GM19193 (cell line): ENCODE results near the gene OBI1.

Experiments used
- POLR2A ChIP-seq: IDR thresholded peaks from 4 replicates; pipeline ENCODE4 v1.6.1; 2011; ENCODE audit not compliant: insufficient read depth, insufficient read length; ENCODE audit errors: extremely low read depth

Gene OBI1

GRCh38 chr13:78658630-78659449 lies at the start of gene OBI1:
Gene OBI1, minus strand, starts transcription at chr13:78659155. Its CDS starts 35 bp downstream, at chr13:78659120.
- TF ChIP-seq POLR2A, result peak; percentile 81

- no peak for TF ChIP-seq POLR2A
Measured at GRCh38 chr13:78701383-78701782, 42.4 kb upstream of the OBI1 start.

- no peak for TF ChIP-seq POLR2A
Measured at GRCh38 chr13:78700121-78700910, 41.4 kb upstream of the OBI1 start.

GRCh38 chr13:78689011-78689410 lies 30.1 kb upstream of the OBI1 start:
- TF ChIP-seq POLR2A, result no peak

- no peak for TF ChIP-seq POLR2A
Measured at GRCh38 chr13:78686461-78686860, 27.5 kb upstream of the OBI1 start.

- no peak for TF ChIP-seq POLR2A
Measured at GRCh38 chr13:78680576-78681350, 21.8 kb upstream of the OBI1 start.

- no peak for TF ChIP-seq POLR2A
Measured at GRCh38 chr13:78680115-78680561, 21.2 kb upstream of the OBI1 start.

GRCh38 chr13:78679329-78679728 lies 20.4 kb upstream of the OBI1 start:
- TF ChIP-seq POLR2A, result no peak

- no peak for TF ChIP-seq POLR2A
Measured at GRCh38 chr13:78675112-78675511, 16.2 kb upstream of the OBI1 start.

GRCh38 chr13:78674638-78675037 lies 15.7 kb upstream of the OBI1 start:
- no peak for TF ChIP-seq POLR2A

- no peak for TF ChIP-seq POLR2A
Measured at GRCh38 chr13:78662467-78662866, 3.5 kb upstream of the OBI1 start.

GRCh38 chr13:78660495-78660857 lies 1.5 kb upstream of the OBI1 start:
- no peak for TF ChIP-seq POLR2A

- peak; percentile 28 for TF ChIP-seq POLR2A
Measured at GRCh38 chr13:78659732-78660494, 958 bp upstream of the OBI1 start.

GRCh38 chr13:78659450-78659730 lies 435 bp upstream of the OBI1 start:
- TF ChIP-seq POLR2A, result no peak
